Renal cortex interstitium (tissue), 11 donors: ENCODE results near the gene TMED1. TPM values are rescaled to one million over a fixed set of nuclear protein-coding genes. Genes with fewer than 3 reads are reported as not detected.

Experiments
- DNase-seq, 11 donors: peaks; one replicate each; pipeline ENCODE4 v3.0.0-alpha.2; 2013; ENCODE audit warnings: low read depth in 9 of 11, low spot score in 4 of 11; ENCODE audit errors: extremely low read depth in 1 of 11
- polyA plus RNA-seq, 3 donors: library from polyadenylated mRNA; unstranded; fragments of 120-200 nt; gene quantifications; one replicate each; pipeline ENCODE4 v1.2.1, GENCODE V29; 2013; ENCODE audit not compliant: insufficient read length in 3 of 3

Gene TMED1
- polyA plus RNA-seq, 3 donors: 45.5 to 62.2 (median 57.1) TPM

GRCh38 chr19:10818301-10819123, 17.5 kb downstream of the TMED1 start:
- no peak for DNase-seq

GRCh38 chr19:10817291-10818038, 18.5 kb downstream of the TMED1 start:
- DNase-seq: peak in 5 of 11 donors; percentile 33 to 57 (median 46)

- DNase-seq: no peak
Measured at GRCh38 chr19:10816691-10817090, 19.3 kb downstream of the TMED1 start.

- no peak for DNase-seq
Measured at GRCh38 chr19:10815969-10816644, 19.9 kb downstream of the TMED1 start.

GRCh38 chr19:10815007-10815536, 20.9 kb downstream of the TMED1 start:
- DNase-seq: no peak

GRCh38 chr19:10812902-10813404, 23.1 kb downstream of the TMED1 start:
- no peak for DNase-seq

GRCh38 chr19:10812196-10812595, 23.8 kb downstream of the TMED1 start:
- DNase-seq: no peak

GRCh38 chr19:10811391-10812111, 24.5 kb downstream of the TMED1 start:
- no peak for DNase-seq

GRCh38 chr19:10809651-10810285, 26.2 kb downstream of the TMED1 start:
- DNase-seq: no peak

GRCh38 chr19:10808937-10809649, 26.9 kb downstream of the TMED1 start:
- no peak for DNase-seq

- no peak for DNase-seq
Measured at GRCh38 chr19:10805758-10806247, 30.2 kb downstream of the TMED1 start.

- no peak for DNase-seq
Measured at GRCh38 chr19:10805065-10805757, 30.8 kb downstream of the TMED1 start.

- DNase-seq: no peak
Measured at GRCh38 chr19:10803252-10803651, 32.8 kb downstream of the TMED1 start.

GRCh38 chr19:10802479-10802878, 33.5 kb downstream of the TMED1 start:
- DNase-seq: no peak

- no peak for DNase-seq
Measured at GRCh38 chr19:10800488-10800887, 35.5 kb downstream of the TMED1 start.

GRCh38 chr19:10797541-10798256, 38.3 kb downstream of the TMED1 start:
- no peak for DNase-seq
